ENCODE data around the gene USH2A.

- TF ChIP-seq CTCF (IDR thresholded peaks at IDR 0.05) (no peak), POLR2A (IDR thresholded peaks at IDR 0.05) (no peak)
Measured at GRCh38 chr1:216169351-216169750, 253.9 kb downstream of the USH2A start.
